Measurements from ENCODE around the gene LGR6.

Gene LGR6

DNA sequence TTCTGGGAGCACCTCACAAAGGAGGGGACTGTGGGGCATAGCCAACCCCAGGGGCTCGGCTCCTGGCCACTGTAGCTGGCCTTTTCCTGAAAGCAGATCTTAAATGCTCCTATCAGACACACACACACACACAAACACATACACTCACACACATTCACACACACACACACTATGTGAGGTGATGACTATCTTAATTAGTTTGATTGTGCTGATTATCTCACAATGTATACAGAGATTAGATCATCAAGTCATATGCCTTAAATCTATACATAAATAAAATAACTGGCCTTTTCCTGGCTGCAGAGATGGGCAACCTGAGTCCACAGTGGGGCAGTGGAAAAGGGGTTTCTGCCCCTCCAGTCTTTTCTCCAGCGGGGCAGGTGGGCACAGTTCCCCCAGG, 27.1 kb downstream of the LGR6 start:
- DNase-seq (ENCODE audit: low read depth), result no peak

DNA sequence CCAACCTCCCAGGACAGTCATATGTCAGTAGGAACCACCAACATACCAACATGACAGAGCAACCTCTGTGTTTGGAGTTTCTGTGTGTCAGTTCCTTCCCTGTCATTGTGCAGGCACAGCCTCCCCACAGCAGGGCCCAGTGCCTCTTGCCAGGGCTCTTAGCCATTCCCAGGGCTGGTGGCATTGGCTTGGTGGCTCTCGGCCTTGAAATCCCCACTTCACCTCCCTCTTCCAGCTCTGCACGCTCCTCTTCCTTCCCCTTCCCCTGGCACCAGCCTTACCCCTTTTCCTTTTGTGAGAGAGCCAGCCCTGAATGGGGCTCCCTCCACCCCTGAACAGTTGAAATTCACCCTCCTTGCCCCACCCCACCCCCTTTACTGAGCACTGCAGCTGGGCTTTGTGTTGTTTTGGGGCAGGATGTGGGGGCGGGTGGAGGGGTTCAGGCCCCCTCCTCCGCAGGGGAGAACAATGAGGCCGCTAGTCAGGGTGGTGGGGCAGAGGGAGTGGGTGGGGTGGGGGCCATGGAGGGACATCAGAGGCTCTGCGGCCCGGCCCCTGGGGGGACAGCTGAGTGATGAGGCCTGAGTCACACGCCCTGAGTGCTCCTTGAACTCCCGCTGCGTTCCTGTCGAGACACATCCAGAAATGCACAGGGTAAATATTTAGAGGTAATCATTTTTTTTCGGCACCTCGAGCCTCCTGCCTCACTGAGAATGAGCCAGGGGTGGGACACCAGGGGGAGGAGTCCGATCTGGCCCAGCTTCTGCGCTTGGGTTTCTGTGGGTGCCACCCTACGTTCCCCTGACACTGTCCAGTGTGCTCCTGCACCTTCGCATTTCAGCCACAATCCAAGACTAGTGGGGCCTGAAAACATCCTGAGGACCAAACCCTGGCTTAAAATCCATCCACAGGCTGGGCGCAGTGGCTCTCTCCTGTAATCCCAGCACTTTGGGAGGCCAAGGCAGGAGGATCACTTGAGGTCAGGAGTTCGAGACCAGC, 28.6 kb downstream of the LGR6 start:
- DNase-seq (ENCODE audit: low read depth), result no peak

DNA sequence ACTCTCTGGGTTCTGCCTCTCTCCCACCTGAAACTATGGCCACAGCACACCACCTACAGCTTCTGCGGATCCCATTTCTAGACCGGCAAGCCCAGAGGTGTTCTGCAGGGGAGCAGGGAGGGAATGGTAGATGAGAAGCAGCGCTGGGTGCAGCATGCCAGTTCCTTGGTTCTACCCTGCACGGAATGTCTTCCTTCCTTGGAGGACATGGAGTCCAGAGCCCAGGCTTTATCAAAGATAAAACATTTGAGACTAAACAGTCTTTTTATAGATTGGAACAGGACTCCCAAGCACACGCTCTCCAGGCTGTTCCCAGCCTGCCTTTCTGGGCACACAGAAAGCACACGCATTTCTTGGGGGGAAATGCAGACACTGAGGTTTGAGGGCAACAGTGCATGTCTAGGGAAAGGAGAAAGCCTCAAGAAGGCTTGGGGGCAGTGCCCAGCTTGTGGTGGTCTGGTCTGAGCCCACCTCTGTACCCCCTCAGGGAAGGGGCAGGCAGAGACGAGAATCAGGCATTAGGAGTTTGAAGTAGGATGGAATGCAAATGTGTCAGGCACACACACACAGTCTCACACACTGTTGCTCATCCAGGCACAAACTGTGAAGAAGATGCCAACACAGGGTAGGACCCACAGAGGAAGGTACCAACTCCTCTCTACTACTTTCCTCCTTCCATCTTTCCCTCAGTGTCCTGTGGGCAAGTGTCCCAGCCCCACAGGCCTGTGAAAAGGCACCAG, 29.7 kb downstream of the LGR6 start:
- DNase-seq (ENCODE audit: low read depth), result no peak

DNA sequence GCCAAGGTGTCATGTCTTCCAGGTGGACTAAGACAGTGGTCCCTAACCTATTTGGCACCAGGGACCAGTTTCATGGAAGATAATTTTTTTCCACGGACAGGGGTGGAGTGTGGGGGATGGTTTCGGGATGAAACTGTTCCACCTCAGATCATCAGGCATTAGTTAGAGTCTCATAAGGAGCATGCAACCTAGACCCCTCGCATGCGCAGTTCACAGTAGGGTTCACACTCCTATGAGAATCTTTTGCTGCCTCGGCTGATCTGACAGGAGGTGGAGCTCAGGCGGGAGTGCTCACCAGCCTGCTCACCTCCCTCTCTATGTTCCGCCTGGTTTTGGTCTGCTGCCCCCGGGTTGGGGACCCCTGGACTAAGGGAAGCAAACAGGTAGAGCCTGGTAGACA, 30.9 kb downstream of the LGR6 start:
- DNase-seq (ENCODE audit: low read depth), result no peak

DNA sequence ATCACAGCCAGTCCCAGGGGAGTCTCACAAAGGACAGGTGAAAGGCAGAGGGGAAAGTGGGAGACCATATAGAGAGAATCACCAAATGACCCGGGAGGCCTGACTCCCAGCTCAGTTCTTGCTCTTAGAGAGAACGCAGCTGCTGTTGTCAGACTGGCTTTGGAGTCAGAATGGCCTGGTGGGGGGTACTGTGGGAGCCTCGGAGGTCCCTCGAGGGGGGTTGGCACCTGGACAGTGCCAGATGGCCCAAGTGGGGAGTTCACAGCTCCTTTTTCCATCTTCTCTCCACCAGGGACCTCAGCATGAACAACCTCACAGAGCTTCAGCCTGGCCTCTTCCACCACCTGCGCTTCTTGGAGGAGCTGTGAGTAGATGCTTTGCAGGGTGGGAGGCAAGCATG, 31.5 kb downstream of the LGR6 start:
- no peak for DNase-seq (ENCODE audit: low read depth)

DNA sequence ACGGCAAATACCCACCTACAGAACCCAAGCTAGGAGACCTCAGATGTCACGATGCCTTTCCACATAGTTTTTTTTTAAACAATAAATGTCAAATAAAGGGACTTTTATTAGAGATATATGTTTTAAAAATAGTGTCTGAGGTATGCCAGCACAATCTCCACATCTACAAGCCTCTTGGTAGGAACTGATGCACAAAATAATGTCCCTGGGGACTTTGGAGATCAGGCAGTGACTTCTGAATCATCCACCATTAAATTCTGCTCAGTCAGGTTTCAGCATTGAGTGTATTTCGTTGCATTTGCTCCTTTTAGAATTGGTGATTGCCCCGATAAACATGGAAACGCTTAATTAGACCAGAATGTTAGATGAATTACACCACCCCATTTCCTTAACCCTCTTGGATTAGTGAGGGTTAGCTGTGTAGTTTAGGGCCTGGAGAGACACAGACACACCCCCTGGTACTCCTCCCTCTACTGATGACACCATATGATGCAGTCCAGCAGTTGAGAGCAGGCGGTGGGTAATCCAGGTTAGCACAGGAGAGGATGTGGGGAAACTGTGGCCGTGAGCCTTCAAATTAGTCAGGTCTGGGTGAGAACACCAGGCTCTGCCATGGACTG, 33.6 kb downstream of the LGR6 start:
- DNase-seq (ENCODE audit: low read depth), result no peak

DNA sequence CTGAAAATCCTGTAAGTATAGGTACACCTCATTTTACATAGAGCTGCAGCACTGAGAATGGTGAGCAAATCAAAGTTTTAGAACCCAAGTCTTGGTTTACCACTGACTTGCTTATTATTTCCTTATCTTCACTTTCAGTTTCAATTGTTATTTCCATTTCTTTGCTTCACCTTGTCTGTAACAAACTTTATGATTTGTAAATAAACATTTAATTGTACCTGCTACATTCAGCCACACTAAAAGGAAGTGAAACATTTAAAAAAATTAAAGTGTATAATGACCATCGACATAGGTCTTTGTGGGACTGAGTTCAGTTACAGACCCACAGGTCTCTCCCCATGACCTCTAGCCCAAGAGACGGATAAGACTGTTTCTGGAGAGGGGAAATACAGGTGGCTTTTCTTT, 34.4 kb downstream of the LGR6 start:
- no peak for DNase-seq (ENCODE audit: low read depth)

DNA sequence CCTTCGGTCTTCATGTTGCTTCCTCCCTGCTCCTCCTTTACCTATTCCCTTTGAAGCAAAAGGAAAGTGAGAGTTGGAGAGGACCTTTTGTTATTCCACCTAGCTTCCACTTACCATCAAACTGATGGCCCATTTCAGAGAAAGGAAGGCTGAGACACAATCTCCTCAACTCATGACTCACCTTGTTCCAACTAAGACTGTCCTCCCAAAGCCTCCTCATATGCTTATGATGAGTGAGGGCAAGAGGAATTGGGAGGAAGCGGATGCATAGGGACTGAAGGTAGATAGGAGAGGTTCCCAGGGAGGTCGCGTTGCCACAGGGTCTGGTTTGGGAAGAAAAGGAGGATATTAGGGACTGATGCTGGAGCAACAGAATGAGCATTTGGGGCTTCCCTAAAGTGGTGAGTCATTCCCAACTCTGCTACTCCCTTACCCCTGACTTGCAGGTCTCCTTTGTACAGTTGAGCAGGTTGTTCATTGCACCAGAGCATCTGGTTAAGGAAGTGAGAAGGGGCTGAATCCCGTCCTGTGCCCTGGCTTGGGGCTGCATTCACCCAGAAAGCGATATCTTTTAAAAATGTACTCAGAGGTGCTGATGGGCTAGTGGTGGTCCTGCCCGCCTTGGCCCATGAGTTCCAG, 35.0 kb downstream of the LGR6 start:
- no peak for DNase-seq (ENCODE audit: low read depth)

DNA sequence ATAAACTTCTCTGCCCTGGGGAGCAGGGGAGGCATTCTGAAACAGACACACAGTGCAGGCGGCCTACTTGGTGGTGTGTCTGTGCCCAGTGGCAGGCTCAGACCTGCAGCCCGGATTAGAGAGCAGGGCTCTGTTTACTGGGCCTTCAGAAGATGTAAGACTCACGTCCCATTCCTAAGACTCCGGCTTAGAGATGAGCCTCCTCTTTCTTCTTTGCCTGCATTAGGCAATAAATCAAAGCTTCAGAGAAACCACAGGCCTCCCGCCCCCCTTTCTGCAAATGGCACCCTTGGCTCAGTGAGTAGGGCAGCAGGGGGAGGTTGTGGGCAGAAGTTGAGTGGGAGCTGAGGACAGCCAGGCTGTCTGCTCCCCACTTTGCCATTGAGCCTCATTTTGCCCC, 35.8 kb downstream of the LGR6 start:
- DNase-seq (ENCODE audit: low read depth), result no peak

DNA sequence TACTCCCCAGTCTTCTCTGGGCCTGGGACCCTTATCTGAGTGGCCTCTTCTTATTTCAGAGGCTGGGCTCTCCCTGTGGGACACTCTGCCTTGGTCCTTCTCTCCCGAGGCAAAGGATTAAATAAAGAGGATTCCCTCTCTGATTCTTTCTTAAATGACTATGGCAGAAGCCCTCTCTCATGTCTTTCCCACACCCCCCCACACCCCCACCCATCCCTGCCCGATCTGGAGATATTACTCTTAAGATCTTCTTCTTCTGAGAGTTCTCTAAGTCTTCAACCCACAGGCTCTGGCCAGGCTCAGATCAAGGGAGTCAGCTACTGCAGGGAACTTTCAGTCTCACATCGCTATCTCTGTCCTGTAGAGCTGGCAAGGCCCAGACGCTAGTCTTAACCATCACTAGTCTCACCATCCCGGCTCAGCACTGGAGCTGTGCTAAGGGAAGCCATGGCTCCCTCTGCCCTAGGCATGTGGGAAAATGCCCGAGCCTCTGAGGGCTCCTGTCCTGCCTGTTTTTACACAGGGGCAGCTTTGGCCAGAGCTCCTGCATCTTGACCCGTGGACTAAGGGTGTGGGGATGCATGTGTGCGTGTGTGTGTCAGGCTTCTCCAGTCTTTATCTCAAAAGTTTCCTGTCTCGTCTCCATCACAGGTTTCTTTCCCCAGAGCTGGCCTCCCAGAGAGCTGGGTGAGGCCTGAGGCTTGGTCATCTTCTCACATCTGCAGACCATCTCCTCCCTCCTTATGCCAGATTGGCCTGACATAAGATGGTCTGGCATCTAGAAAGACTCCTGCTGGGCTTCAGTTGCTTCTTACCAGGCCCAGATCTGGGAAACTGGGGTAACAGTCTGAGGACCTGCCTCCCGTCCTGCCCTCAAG, 36.7 kb downstream of the LGR6 start:
- no peak for DNase-seq (ENCODE audit: low read depth)

DNA sequence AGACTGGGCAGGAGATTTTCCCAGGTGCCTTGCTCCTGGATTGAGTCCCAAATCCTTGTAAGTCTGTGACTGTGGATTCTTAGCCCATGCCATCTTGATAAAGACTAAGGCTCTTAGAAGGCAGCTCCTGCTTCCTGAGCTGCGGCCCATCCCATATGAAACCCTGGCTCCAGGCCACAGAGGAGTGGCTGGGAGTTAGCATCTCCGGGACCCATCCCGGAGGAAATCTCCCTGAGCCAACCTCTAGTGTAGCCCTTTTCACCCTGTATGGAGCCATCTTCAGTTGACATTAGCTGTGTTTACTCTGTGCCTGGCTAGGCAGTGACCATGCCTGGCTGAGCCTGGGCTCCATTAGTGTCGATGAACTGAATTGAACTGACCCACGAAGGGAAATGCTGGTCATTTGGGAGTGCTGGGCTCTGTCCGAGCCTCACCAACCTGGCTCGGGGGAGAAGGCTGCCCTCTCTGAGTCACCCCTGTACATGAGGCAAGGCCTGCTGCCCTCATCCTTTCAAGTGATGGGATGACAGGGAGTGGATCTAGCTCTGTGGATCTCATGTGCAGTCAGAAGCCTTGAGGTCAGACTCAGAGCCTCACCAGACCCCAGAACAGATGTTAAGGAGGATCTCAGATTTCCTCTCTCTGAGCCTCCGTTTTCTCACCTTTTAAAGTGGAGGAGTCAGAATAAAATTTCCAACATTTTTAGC, 37.5 kb downstream of the LGR6 start:
- no peak for DNase-seq (ENCODE audit: low read depth)

DNA sequence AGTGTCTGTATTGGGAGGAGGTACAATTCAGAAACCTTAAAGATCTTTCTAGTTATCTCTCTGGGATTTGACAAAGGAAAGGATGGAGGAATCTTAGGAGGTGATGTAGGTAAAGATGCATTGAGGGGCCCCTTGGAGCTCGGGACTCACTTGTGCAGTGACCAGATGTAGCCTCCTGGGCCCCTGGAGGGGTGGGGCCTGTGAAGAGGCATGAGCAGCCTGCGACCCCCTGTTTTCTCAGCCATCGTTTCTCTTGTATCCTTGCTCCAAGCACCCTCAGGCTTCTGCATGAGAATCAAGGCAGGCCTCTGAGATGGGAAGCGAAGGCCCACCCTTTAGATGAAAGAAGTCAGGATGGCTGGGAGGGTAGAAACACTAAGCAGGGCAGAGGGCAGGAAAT, 39.6 kb downstream of the LGR6 start:
- DNase-seq (ENCODE audit: low read depth), result no peak

DNA sequence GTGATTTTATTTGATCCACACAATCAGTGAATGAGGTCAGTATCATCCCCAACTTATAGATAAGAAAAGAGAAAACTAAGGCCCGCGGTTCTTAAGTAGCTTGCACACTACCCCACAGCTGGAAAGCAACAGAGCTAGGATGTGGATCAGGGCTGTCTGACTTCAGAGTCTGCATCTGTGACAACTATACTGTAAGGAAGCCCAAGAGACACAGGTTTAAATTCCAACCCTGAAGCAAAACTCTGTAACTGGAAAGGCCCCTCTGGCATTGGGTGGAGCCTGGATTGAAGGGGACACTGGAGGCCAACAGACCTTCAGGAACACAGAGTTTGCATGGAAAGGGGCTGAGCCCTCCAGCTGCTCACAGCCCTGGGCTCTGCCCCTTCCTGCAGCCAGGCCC, 40.2 kb downstream of the LGR6 start:
- DNase-seq (ENCODE audit: low read depth), result no peak

DNA sequence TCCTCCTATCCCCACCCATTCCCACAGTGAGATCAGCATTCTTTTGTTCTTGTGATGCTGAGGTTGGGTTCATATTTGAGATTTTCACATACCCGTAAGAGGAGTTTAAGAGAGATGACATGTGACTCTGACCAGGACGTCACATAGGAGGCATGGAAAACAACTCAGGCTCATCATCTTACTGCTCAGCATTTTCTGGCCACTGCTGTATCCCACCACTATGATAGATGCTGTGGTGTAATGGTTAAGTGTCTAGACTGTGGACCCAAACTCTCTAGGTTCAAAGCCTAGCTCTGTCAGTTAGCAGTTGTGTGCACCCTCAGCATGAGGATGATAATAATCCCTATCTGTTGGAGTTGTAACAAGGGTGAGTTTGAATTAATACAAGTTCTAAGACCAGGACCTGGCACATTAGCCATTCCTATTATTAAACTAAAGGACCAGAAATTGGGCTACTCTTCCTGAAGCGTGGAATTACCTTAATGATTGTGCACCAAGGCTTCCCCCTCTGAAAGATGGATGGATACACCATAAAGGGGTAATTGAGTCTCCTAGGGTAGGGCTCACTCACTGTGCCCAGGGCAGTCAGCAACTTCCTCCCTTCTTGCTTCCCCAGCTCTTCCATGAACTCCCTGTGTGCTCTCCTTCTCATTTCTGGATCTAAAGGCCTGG, 40.9 kb downstream of the LGR6 start:
- no peak for DNase-seq (ENCODE audit: low read depth)

DNA sequence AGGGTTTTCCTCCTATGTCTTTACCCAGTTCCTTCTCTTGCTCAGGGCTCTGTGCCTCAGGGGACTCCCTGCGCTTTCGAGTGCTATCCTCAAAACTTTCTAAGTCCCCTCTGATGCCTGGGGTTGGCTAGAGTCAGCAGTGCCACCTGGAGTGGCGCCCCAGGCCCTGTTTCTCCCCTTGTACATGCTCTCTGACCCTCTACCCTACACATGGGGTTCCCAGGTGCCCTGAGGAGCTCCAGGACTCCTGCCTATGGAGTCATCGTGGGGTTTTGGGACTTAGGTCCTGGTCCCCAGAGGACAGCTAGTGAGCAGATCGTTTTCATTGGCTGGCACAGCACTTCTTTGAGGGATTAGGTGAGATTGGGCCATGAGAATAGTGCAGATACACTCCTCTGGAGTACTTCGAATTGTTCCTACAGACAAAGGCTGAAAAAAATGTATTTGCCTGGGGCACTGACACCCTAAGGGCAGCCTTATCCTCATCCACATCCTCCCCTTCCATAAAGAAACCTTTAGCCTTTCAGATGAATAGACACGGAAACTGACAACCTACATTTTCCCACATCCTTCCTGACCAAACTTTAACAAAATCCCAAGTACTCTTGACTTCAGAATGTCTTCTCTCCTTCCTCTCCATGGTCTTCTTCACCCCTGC, 41.5 kb downstream of the LGR6 start:
- DNase-seq (ENCODE audit: low read depth), result no peak

DNA sequence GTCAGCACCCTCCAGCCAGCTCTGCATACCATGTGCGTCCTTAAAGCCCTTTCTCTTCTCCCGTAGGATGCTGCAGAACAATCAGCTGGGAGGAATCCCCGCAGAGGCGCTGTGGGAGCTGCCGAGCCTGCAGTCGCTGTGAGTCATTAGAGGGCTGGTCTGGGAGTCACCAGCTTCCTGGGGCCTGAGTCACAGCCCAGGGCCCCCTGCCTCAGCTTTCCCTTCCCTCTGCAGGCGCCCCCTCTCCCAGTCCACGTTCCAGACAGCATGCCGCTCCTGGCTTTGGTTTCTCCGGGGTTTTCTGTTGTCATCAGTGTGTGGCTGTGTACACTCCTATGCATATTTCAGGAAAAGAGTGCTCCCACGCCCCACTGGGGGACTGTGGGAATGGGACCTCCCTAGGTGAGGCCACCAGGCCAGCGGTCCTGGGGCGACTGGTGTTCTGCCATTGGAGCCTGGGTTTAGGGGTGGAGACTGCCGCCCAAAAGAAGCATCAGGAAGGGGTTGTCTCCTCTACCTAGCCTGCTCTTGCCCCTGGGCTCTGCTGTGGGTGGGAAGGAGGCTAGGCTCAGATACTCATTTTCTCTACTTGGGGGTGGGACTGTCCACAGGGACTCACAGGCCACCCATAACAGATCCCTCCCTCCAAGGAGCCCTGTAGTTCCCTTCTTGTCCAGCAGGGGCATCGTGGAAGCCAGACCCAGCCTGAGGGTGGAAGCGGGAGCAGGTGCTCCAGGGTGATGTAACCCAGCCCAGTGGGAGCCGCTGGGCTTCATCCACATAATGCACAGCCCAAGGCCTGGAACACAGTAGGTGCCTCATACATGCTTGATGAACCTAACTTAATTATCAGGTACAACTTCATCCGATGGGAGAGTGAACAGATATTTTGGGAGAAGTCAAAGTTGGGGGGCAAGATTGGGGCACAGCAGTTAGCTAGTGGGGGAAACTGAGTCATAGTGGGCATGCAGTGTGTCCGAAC, 42.5 kb downstream of the LGR6 start:
- peak; percentile 80 for DNase-seq (ENCODE audit: low read depth)

DNA sequence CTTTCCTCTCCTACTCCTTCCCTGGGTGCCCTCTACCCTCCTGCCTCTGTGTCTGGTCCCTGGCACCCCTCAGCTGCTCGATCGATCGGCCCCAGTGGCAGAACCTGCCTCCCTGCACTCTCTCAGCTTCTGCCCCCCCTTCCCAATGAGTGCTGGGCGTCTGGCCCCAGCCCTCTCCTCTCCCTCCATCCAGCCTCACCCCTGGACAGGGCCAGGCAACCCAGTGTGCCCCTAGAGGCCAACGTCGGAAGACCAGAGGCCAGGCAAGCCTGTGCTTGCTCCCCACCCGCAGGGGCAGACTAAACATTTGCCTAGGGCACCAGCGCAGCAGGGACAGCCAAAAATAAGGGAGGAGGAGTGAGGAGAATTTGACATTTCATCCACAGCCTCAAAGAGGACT, 43.5 kb downstream of the LGR6 start:
- no peak for DNase-seq (ENCODE audit: low read depth)

DNA sequence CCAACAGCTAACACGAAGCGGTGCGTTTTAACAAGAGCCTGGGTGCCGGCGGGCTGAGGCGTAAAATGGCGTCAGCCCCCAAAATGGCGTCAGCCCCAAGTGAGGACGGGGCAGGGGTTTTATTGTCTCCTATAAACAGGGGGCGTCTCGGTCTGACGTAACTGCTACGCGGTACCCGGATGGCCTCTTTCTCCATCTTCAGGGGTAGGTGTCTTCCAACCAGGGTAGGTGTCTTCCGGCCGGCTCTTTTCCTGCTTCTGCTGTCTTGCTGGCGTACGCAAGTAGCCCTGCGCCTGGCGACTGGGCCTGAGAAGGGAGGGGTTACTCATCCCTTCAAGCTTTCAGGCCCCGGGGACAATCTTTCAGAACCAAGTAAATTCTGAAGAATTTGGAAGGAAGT, 45.3 kb downstream of the LGR6 start:
- DNase-seq (ENCODE audit: low read depth), result no peak

All from stromal cell of bone marrow (primary cell).